Vagina (tissue), 2 donors: ENCODE data around the gene FRMD3. TPM values are rescaled to one million over a fixed set of nuclear protein-coding genes. Genes with fewer than 3 reads are reported as not detected.

Experiments used
- DNase-seq, 2 donors: peaks; one replicate each; pipeline ENCODE4 v3.0.0-alpha.2; 2017; ENCODE audit errors: extremely low spot score in 2 of 2
- H3K27ac ChIP-seq: fragments of 200-600 bp; sonication (generic); one replicate; pipeline ENCODE4 v1.5.1; 2019
- H3K27me3 ChIP-seq: fragments of 200-600 bp; sonication (generic); one replicate; pipeline ENCODE4 v1.5.1; 2019
- H3K36me3 ChIP-seq, 2 donors: fragments of 200-600 bp; sonication (generic); one replicate each; pipeline ENCODE4 v1.5.1; 2017 to 2019
- H3K4me1 ChIP-seq: fragments of 200-600 bp; sonication (generic); one replicate; pipeline ENCODE4 v1.5.1; 2019
- H3K4me3 ChIP-seq, 2 donors: fragments of 200-600 bp; sonication (generic); 1 replicate in 1 of 2; 2 replicates in 1 of 2; pipeline ENCODE4 v1.5.1; 2016 to 2019
- H3K9me3 ChIP-seq: fragments of 200-600 bp; sonication (generic); one replicate; pipeline ENCODE4 v1.5.1; 2019
- CTCF ChIP-seq, 3 experiments: fragments of 450-650 bp in 2 of 3; fragments of 200-600 bp in 1 of 3; sonication (generic) in 1 of 3; IDR thresholded peaks; one replicate each; pipeline ENCODE4 v1.5.1; 2017 to 2019; ENCODE audit warnings: antibody characterized with exemption in 3 of 3, mild to moderate bottlenecking in 2 of 3, moderate library complexity in 2 of 3
- POLR2A ChIP-seq, 2 donors: fragments of 450-650 bp; IDR thresholded peaks; one replicate each; pipeline ENCODE4 v1.6.1; 2017; ENCODE audit warnings: antibody characterized with exemption in 2 of 2, mild to moderate bottlenecking in 2 of 2, moderate library complexity in 2 of 2
- POLR2AphosphoS5 ChIP-seq, 2 donors: sonication (generic); formaldehyde crosslinking; IDR thresholded peaks; one replicate each; pipeline ENCODE4 v1.9.0; 2017; ENCODE audit warnings: antibody characterized with exemption in 2 of 2, mild to moderate bottlenecking in 2 of 2, low read depth in 1 of 2; ENCODE audit not compliant: insufficient read depth in 1 of 2
- intact Hi-C: fragments of 100-400 bp; cut with DNase I; formaldehyde crosslinking; loops from one replicate; pipeline ENCODE4 v1.15.1; 2023
- total RNA-seq: library from RNA; depleted of rRNA; stranded (reverse); fragments of >200 nt; gene quantifications from one replicate; pipeline ENCODE4 v1.2.3, GENCODE V29; 2016

Gene FRMD3
- total RNA-seq, 1 donor from 2014 or later: 13.8 TPM

- Histone ChIP-seq H3K36me3 (no peaks in the 10 kb centered on the region), H3K4me3 (no peak overlapping the region), H3K27me3 (no peaks in the 10 kb centered on the region), H3K9me3 (no peaks in the 10 kb centered on the region), H3K27ac (no peak overlapping the region), H3K4me1 (peaks cover 1% of the 10 kb centered on the region)
- no peak for TF ChIP-seq POLR2A (IDR thresholded peaks at IDR 0.05)
- TF ChIP-seq CTCF (IDR thresholded peaks at IDR 0.05): no peak
- TF ChIP-seq POLR2AphosphoS5 (IDR thresholded peaks at IDR 0.05; ENCODE audit: insufficient read depth in 1 of 2, low read depth in 1 of 2): no peak
- intact Hi-C loops: no loop called here
- DNase-seq: no peak
These were observed 88.2 kb downstream of the FRMD3 start for GRCh38 chr9:83449983-83450382.

- TF ChIP-seq POLR2AphosphoS5 (IDR thresholded peaks at IDR 0.05; ENCODE audit: insufficient read depth in 1 of 2, low read depth in 1 of 2) (no peak), CTCF (IDR thresholded peaks at IDR 0.05) (no peak), POLR2A (IDR thresholded peaks at IDR 0.05) (no peak)
- Histone ChIP-seq H3K4me1 (peaks cover 7% of the 10 kb centered on the region), H3K27me3 (no peaks in the 10 kb centered on the region), H3K36me3 (no peaks in the 10 kb centered on the region), H3K27ac (peak overlapping the region; percentile 22), H3K4me3 (no peak overlapping the region), H3K9me3 (no peaks in the 10 kb centered on the region)
- no peak for DNase-seq
- intact Hi-C loops: no loop called here
These were observed 89.0 kb downstream of the FRMD3 start for GRCh38 chr9:83449166-83449565.

- H3K9me3 ChIP-seq: no peaks in the 10 kb centered on the region
- DNase-seq: no peak
- H3K27ac ChIP-seq: peak overlapping the region; percentile 22
- intact Hi-C loops: no loop called here
- H3K4me3 ChIP-seq: no peak overlapping the region
- TF ChIP-seq POLR2A (IDR thresholded peaks at IDR 0.05): no peak
- no peak for TF ChIP-seq CTCF (IDR thresholded peaks at IDR 0.05)
- TF ChIP-seq POLR2AphosphoS5 (IDR thresholded peaks at IDR 0.05; ENCODE audit: insufficient read depth in 1 of 2, low read depth in 1 of 2): no peak
- H3K36me3 ChIP-seq: no peaks in the 10 kb centered on the region
- peaks cover 7% of the 10 kb centered on the region for H3K4me1 ChIP-seq
- no peaks in the 10 kb centered on the region for H3K27me3 ChIP-seq
These were observed 89.6 kb downstream of the FRMD3 start for GRCh38 chr9:83448626-83449025.

- Histone ChIP-seq H3K4me3 (no peak overlapping the region), H3K9me3 (no peaks in the 10 kb centered on the region), H3K27ac (no peak overlapping the region), H3K27me3 (no peaks in the 10 kb centered on the region), H3K4me1 (peaks cover 7% of the 10 kb centered on the region), H3K36me3 (no peaks in the 10 kb centered on the region)
- DNase-seq: no peak
- TF ChIP-seq POLR2AphosphoS5 (IDR thresholded peaks at IDR 0.05; ENCODE audit: insufficient read depth in 1 of 2, low read depth in 1 of 2): no peak
- TF ChIP-seq POLR2A (IDR thresholded peaks at IDR 0.05): no peak
- no peak for TF ChIP-seq CTCF (IDR thresholded peaks at IDR 0.05)
- intact Hi-C loops: no loop called here
These were observed 90.8 kb downstream of the FRMD3 start for GRCh38 chr9:83447351-83447750.

GRCh38 chr9:83445703-83446265 lies 92.4 kb downstream of the FRMD3 start:
- no peak overlapping the region for H3K4me3 ChIP-seq
- H3K4me1 ChIP-seq: peaks cover 7% of the 10 kb centered on the region
- no peaks in the 10 kb centered on the region for H3K9me3 ChIP-seq
- H3K27me3 ChIP-seq: no peaks in the 10 kb centered on the region
- intact Hi-C loops: no loop called here
- no peak for TF ChIP-seq POLR2A (IDR thresholded peaks at IDR 0.05)
- TF ChIP-seq CTCF (IDR thresholded peaks at IDR 0.05): no peak
- no peak for TF ChIP-seq POLR2AphosphoS5 (IDR thresholded peaks at IDR 0.05; ENCODE audit: insufficient read depth in 1 of 2, low read depth in 1 of 2)
- no peaks in the 10 kb centered on the region for H3K36me3 ChIP-seq
- DNase-seq: no peak
- no peak overlapping the region for H3K27ac ChIP-seq
